GM18951 (cell line): ENCODE measurements around the gene PPP3CB.

Experiments used
- POLR2A ChIP-seq: IDR thresholded peaks from 4 replicates; pipeline ENCODE4 v1.6.1; 2011; ENCODE audit warnings: mild to moderate bottlenecking; ENCODE audit not compliant: insufficient read length, insufficient read depth; ENCODE audit errors: extremely low read depth
- in situ Hi-C: fragments of 300-500 bp; cut with MboI; formaldehyde crosslinking; loops from one replicate; pipeline ENCODE4 v1.12.0; 2022; ENCODE audit warnings: low sequenced_read_pairs, mixed read lengths, inconsistent platforms; ENCODE audit not compliant: unreplicated experiment

PPP3CB gene

GRCh38 chr10:73495884-73496674 is at the start of gene PPP3CB:
TSS of gene PPP3CB (minus strand) at chr10:73496024. CDS start at chr10:73495889, 135 bp downstream.
- in situ Hi-C loops: no loop called here
- TF ChIP-seq POLR2A: no peak

- TF ChIP-seq POLR2A: no peak
- in situ Hi-C loops: no loop called here
Measured at GRCh38 chr10:73545357-73545756, 49.5 kb upstream of the PPP3CB start.

GRCh38 chr10:73537709-73538108 is 41.9 kb upstream of the PPP3CB start:
- in situ Hi-C loops: no loop called here
- no peak for TF ChIP-seq POLR2A

- TF ChIP-seq POLR2A: no peak
- in situ Hi-C loops: no loop called here
Measured at GRCh38 chr10:73537288-73537687, 41.5 kb upstream of the PPP3CB start.

GRCh38 chr10:73534857-73535256 is 39.0 kb upstream of the PPP3CB start:
- in situ Hi-C loops: no loop called here
- no peak for TF ChIP-seq POLR2A

- in situ Hi-C loops: loop anchor here (5.0 kb wide), 1 partner anchor 113 kb away; the partner anchor contains the start of gene MYOZ1
- TF ChIP-seq POLR2A: no peak
Measured at GRCh38 chr10:73529089-73529832, 33.4 kb upstream of the PPP3CB start.

- no peak for TF ChIP-seq POLR2A
- in situ Hi-C loops: no loop called here
Measured at GRCh38 chr10:73522263-73522662, 26.4 kb upstream of the PPP3CB start.

- in situ Hi-C loops: no loop called here
- no peak for TF ChIP-seq POLR2A
Measured at GRCh38 chr10:73519336-73519735, 23.5 kb upstream of the PPP3CB start.

- TF ChIP-seq POLR2A: no peak
- in situ Hi-C loops: no loop called here
Measured at GRCh38 chr10:73517166-73517888, 21.5 kb upstream of the PPP3CB start.

GRCh38 chr10:73512207-73512743 is 16.5 kb upstream of the PPP3CB start:
- no peak for TF ChIP-seq POLR2A
- in situ Hi-C loops: no loop called here

- in situ Hi-C loops: no loop called here
- TF ChIP-seq POLR2A: no peak
Measured at GRCh38 chr10:73509695-73510094, 13.9 kb upstream of the PPP3CB start.

GRCh38 chr10:73506491-73506890 is 10.7 kb upstream of the PPP3CB start:
- TF ChIP-seq POLR2A: no peak
- in situ Hi-C loops: no loop called here

- in situ Hi-C loops: no loop called here
- no peak for TF ChIP-seq POLR2A
Measured at GRCh38 chr10:73506074-73506473, 10.2 kb upstream of the PPP3CB start.
